Measurements from ENCODE around the gene IPO9.

IPO9 gene

GRCh38 chr1:201930137-201930536, 101.2 kb downstream of the IPO9 start:
- no peak overlapping the region for H3K27ac ChIP-seq
- POLR2A ChIA-PET (ENCODE audit: low non-redundant PET), result no interaction called here
- DNase-seq (ENCODE audit: low spot score), result no peak
- CTCF ChIA-PET, result no interaction called here
- no peak for TF ChIP-seq CTCF (conservative IDR thresholded peaks at IDR 0.05; ENCODE audit: low read depth)

GRCh38 chr1:201930803-201931202, 101.8 kb downstream of the IPO9 start:
- ChIA-PET CTCF (interaction anchor here (1.0 kb wide), 1 partner anchor 10 kb away, joined by 4 read pairs; no protein-coding TSS in a partner anchor), POLR2A (ENCODE audit: low non-redundant PET) (no interaction called here)
- DNase-seq (ENCODE audit: low spot score), result no peak
- H3K27ac ChIP-seq, result no peak overlapping the region
- no peak for TF ChIP-seq CTCF (conservative IDR thresholded peaks at IDR 0.05; ENCODE audit: low read depth)
